ENCODE data around the gene NPM1. TPM values are rescaled to one million over a fixed set of nuclear protein-coding genes. Genes with fewer than 3 reads are reported as not detected.

Gene NPM1
- total and polyA plus RNA-seq, 2 of the 13 experiments (the other 11 are each of a cell fraction or from before 2014, with no cell fraction given), result 2,047 to 3,353 TPM

DNA sequence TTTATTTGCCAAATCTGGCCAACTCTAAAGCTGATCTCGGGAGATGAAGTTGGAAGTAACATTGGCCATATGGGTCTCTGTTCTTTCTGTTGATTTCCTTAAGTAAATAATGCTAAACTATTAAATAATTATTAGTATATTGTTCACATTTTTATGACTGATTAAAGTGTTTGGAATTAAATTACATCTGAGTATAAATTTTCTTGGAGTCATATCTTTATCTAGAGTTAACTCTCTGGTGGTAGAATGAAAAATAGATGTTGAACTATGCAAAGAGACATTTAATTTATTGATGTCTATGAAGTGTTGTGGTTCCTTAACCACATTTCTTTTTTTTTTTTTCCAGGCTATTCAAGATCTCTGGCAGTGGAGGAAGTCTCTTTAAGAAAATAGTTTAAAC lies 22.5 kb downstream of the NPM1 start:
- Histone ChIP-seq H3K36me3 (replicated peaks in 1 of 2; ENCODE audit: control insufficient read depth in 1 of 2, insufficient read depth in 2 of 2, low read length in 2 of 2) (peaks cover 12 to 77% of the 10 kb centered on the region in 2 experiments), H2AFZ (ENCODE audit: low read length) (no peak overlapping the region), H3K4me1 (ENCODE audit: insufficient read depth, low read length) (peaks cover 10% of the 10 kb centered on the region), H3K4me2 (ENCODE audit: low read depth, low read length) (no peak overlapping the region), H3K27me3 (ENCODE audit: control insufficient read depth in 1 of 2, insufficient read depth in 2 of 2, low read length in 2 of 2) (no peaks in the 10 kb centered on the region), H3K27ac (ENCODE audit: extremely low read length, insufficient read depth, low read length) (no peak overlapping the region), H3K4me3 (replicated peaks in 1 of 3; ENCODE audit: insufficient read depth in 1 of 3, low read depth in 2 of 3, low read length in 3 of 3) (no peak overlapping the region), H3K9ac (ENCODE audit: insufficient read depth, low read depth, low read length) (no peak overlapping the region), H4K20me1 (ENCODE audit: insufficient read depth, low read length) (peaks cover 80% of the 10 kb centered on the region), H3K79me2 (ENCODE audit: insufficient read depth, low read length) (peaks cover 47% of the 10 kb centered on the region), H3K9me3 (ENCODE audit: low read length) (no peaks in the 10 kb centered on the region)
- no peak for FAIRE-seq
- intact Hi-C loops (cut with micrococcal nuclease; ENCODE audit: unreplicated experiment), result no loop called here
- CTCF ChIA-PET (ENCODE audit: low intra/inter-chr PET ratio, low total read pairs), result no interaction called here
- no peak for DNase-seq (ENCODE audit: low spot score)
- WGBS (ENCODE audit: low lambda C conversion rate), result 4% methylated on average over 1 of the region's 1 CpG
- in situ Hi-C loops (cut with HindIII; ENCODE audit: extremely low pct_ligation_motif_present, low pct_unique_long_range_greater_than_20kb), result no loop called here
- no TSS peak for BruUV-seq (replicated peaks)
- no peak for ATAC-seq
- POLR2A ChIA-PET, result interaction anchor here (1.4 kb wide), 1 partner anchor 23 kb away, joined by 3 read pairs; no protein-coding TSS in a partner anchor
- TF ChIP-seq EEA1 (CRISPR knock-in tag; IDR thresholded peaks at IDR 0.05; ENCODE audit: borderline replicate concordance), result no peak
- no peak for TF ChIP-seq ZFY (CRISPR knock-in tag; IDR thresholded peaks at IDR 0.05)
- TF ChIP-seq NFKB2 (CRISPR knock-in tag; IDR thresholded peaks at IDR 0.05; ENCODE audit: borderline replicate concordance), result no peak
- TF ChIP-seq ISL2 (CRISPR knock-in tag; IDR thresholded peaks at IDR 0.05), result no peak
- no peak for TF ChIP-seq CBX5 (CRISPR knock-in tag; IDR thresholded peaks at IDR 0.05; ENCODE audit: borderline replicate concordance)
- no peak for TF ChIP-seq PHF5A (CRISPR knock-in tag; IDR thresholded peaks at IDR 0.05; ENCODE audit: low read depth, unreplicated experiment)

DNA sequence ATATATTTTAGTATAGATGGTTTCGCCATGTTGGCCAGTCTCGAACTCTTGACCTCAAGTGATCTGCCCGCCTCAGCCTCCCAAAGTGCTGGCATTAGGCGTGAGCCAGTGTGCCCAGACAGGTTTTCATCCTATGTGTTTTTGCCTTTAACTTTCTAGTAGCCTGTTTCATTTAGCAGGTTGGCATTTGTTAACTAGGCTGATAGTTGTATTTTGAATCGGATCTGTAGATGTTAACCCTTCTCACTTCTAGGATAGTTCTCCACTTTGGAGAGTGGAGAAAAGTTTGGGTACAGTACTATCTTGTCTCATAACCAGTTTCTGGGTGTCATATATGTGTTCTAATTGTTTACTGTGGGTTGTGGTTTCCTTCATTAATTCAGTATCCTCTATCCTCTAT lies 24.5 kb downstream of the NPM1 start:
- Histone ChIP-seq H2AFZ (ENCODE audit: low read length) (no peak overlapping the region), H3K36me3 (replicated peaks in 1 of 2; ENCODE audit: control insufficient read depth in 1 of 2, insufficient read depth in 2 of 2, low read length in 2 of 2) (peaks cover 8 to 59% of the 10 kb centered on the region in 2 experiments), H3K4me3 (replicated peaks in 1 of 3; ENCODE audit: insufficient read depth in 1 of 3, low read depth in 2 of 3, low read length in 3 of 3) (no peak overlapping the region), H3K27me3 (ENCODE audit: control insufficient read depth in 1 of 2, insufficient read depth in 2 of 2, low read length in 2 of 2) (no peaks in the 10 kb centered on the region), H4K20me1 (ENCODE audit: insufficient read depth, low read length) (peaks cover 66% of the 10 kb centered on the region), H3K9ac (ENCODE audit: insufficient read depth, low read depth, low read length) (no peak overlapping the region), H3K79me2 (ENCODE audit: insufficient read depth, low read length) (peaks cover 28% of the 10 kb centered on the region), H3K9me3 (ENCODE audit: low read length) (no peaks in the 10 kb centered on the region), H3K27ac (ENCODE audit: extremely low read length, insufficient read depth, low read length) (no peak overlapping the region), H3K4me1 (ENCODE audit: insufficient read depth, low read length) (no peaks in the 10 kb centered on the region; the same call in none of the 2 replicates), H3K4me2 (ENCODE audit: low read depth, low read length) (no peak overlapping the region)
- ChIA-PET POLR2A (no interaction called here), CTCF (ENCODE audit: low intra/inter-chr PET ratio, low total read pairs) (no interaction called here)
- BruUV-seq (replicated peaks), result no TSS peak
- no peak for DNase-seq (ENCODE audit: low spot score)
- in situ Hi-C loops (cut with HindIII; ENCODE audit: extremely low pct_ligation_motif_present, low pct_unique_long_range_greater_than_20kb) (no loop called here), intact Hi-C loops (cut with micrococcal nuclease; ENCODE audit: unreplicated experiment) (no loop called here)
- FAIRE-seq, result no peak
- ATAC-seq, result no peak
- TF ChIP-seq KAT7 (CRISPR knock-in tag; IDR thresholded peaks at IDR 0.05; ENCODE audit: borderline replicate concordance) (no peak), POLR2A (IDR thresholded peaks at IDR 0.05; ENCODE audit: insufficient read depth in 1 of 2, low read depth in 2 of 2, low read length in 2 of 2) (peak in 1 of 2 experiments; percentile 29; a peak in 1 of 4 replicates), RBM22 (optimal IDR thresholded peaks at IDR 0.05; ENCODE audit: low read length) (peak; percentile 94), TEAD2 (CRISPR knock-in tag; IDR thresholded peaks at IDR 0.05) (no peak)
- 98% methylated on average over 5 of the region's 5 CpGs for WGBS (ENCODE audit: low lambda C conversion rate)

All from HepG2 (cell line).